NCI-H2029 (cell line): Measurements from ENCODE around the gene ADARB2.

Source experiments
- DNase-seq: peaks from one replicate; lab custom pipeline; 2025; lab: John Stamatoyannopoulos, UW

The ADARB2 gene

GRCh38 chr10:1735562-1735961 is 1.8 kb downstream of the ADARB2 start:
- no peak for DNase-seq

- DNase-seq: no peak
Observed at GRCh38 chr10:1734288-1734687, 3.0 kb downstream of the ADARB2 start.

- DNase-seq: no peak
Observed at GRCh38 chr10:1733720-1734119, 3.6 kb downstream of the ADARB2 start.

- DNase-seq: no peak
Observed at GRCh38 chr10:1732564-1732996, 4.7 kb downstream of the ADARB2 start.

DNA sequence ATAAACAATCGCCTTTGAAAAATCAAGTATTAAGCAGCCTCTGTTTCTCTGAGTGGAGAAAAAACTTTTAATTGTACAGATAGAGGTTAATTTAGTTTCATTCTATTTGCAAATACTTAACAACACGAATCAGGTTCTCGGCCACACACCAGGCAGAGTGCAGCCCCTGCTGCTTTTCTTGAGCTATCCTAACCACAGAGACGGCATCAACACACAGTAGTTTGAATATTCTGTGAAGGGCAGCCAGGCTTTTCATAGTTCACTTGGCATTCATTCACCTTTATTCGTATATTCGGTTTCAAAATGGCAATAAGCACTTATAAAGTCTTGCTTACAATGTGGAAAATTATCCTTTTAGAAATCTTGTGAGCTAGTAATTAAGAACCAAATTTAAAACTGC is 5.7 kb downstream of the ADARB2 start:
- no peak for DNase-seq

DNA sequence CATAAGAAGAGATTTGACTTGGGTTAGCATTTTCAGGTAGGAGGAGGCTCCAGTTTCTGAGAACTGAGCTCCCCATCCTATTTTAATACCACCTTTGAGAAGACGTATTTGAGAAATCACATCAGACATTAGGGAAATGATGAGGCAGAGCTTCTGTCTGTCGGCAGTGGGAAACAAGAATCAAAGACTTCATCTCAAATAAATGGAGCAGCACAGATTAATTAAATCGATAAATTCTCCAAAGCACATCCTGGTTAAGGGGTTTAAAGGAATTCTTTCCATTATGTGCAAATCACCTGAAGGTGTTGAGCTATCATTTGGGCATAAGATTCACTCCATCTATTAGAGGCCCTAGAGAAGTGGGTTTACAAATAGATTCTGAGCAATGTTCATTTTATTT is 7.6 kb downstream of the ADARB2 start:
- no peak for DNase-seq

GRCh38 chr10:1726861-1727260 is 10.5 kb downstream of the ADARB2 start:
- no peak for DNase-seq

DNA sequence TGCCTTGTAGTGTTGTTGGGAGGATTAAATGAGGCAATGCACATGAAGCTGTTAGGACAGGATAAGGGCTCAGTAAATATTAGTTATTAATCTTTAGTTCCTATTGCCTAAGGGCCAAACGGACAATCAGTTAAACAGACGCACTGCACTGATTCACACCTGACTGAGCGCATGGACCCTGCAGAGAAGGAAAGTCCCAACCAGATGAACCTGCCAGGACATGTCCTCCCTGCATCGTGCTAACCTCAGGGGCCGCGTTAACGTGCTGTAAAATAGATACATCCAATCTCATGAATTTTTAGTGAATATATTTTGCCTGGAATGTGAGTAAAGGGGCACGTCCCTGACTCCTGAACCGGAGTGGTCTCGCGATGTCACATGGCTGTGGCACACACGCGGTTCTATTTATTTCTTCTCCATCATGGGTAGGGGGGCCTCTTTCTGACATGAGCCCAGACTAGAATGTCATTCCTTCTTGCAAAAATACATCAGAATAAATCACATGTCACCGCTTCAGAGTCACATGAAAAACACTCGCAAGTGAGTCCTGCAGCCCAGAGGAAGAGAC is 12.3 kb downstream of the ADARB2 start:
- no peak for DNase-seq

DNA sequence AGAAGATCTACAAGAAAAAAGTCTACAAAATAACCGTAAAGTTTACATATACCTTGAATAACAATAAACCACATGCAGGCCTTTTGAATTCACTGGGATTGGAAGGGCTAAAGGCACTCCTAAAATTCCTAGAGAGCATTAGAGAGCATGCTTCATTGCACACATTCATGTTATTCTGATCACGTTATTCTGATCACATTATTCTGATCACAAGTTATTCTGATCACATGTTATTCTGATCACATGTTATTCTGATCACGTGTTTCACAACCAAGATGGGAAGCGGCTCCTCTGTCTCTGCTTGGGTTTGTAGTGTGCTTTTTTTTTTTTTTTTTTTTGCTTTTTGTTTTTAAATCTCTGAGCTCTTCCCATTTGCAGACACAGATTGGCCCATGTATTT is 20.5 kb downstream of the ADARB2 start:
- DNase-seq: no peak

GRCh38 chr10:1715821-1716220 is 21.5 kb downstream of the ADARB2 start:
- no peak for DNase-seq

DNA sequence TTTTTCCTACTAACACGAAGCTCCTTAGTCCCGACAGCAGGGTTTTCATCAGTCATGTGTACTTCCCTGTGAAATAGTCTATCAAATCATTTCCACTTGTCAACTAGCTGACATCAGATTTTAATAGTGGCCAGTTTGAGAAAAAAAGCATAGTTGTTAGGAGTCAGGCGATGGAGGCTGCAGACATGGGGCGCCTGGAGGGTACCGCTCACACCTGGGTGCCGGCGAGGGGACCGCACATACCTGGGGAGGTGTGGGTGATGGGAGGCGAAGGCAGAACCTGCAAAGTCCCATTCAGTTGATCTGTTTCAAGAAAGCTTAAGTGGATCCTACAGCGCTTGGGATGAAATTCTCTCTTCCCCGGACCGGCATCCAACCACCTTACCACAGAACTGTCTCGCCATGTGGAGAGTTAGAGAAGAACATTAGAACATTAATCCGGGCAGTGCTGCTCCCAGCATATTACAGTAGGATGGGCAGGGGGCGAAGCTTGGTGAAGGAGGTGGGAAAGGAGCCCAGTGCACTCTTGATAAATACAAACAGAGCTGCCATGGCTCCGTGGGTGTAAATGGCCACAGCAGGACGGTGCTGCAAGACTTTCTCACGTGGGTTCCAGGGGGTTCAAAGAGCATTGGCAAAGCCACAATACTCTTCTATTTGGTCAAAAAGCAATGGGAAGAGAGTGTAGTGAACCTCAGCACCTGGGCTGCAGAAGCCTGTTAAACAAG is 24.2 kb downstream of the ADARB2 start:
- DNase-seq: no peak

DNA sequence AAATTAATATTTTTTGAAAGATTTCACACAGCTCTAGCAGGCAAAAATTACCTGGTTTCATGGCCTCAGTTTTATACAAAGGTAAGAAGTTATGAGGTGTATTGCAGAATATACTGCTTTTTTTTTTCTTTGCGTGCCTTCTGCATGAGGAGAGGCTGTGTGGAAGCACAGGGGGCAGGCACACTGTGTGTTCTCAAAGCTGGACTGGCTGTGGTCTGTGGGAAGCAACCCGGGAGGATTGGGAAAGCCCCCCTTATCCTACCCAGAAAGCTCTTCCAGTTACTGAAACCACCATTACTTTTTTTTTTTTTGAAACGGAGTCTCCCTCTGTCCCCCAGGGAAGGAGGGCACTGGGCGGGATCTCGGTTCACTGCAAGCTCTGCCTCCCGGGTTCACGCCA is 25.0 kb downstream of the ADARB2 start:
- DNase-seq: no peak

DNA sequence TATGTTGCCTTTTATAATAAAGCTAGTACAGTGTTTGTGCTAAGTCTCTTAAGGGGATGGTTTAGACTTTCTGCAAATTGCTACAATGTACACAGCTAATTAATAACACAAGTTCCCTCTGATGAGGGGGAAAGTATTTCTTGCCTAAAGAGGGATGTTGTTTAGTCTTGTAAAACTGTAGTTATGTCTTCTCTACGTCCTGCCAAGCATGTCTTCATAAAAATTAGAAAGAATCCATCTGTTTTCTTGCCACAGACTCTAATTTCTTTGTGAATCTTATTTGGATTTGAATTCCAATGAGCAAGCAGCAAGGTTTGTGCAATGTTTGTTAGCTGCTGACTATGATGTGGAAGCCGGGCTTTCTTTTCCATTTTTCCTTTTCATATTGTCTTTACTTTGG is 28.2 kb downstream of the ADARB2 start:
- DNase-seq: no peak

- DNase-seq: no peak
Observed at GRCh38 chr10:1708746-1709145, 28.6 kb downstream of the ADARB2 start.

GRCh38 chr10:1706711-1707110 is 30.6 kb downstream of the ADARB2 start:
- no peak for DNase-seq

- DNase-seq: no peak
Observed at GRCh38 chr10:1706256-1706655, 31.1 kb downstream of the ADARB2 start.

GRCh38 chr10:1698185-1698584 is 39.1 kb downstream of the ADARB2 start:
- no peak for DNase-seq

DNA sequence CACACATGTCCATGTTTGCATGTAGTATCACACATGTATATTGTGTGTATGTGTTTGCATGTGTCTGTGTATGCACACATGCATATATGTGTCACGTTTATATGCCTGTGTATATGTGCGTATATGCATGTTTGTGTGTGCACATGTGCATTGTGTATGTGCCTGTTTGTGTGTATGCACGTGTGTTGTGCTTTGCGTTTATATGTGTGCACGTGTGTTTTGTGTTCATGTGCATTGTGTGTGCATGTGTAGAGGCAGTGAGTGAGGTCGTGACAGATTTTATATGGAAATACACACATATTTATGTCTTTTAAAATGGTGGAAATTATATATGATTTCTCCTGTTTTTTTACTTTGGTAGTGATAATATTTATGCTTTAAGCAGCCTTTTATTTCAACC is 41.2 kb downstream of the ADARB2 start:
- no peak for DNase-seq

DNA sequence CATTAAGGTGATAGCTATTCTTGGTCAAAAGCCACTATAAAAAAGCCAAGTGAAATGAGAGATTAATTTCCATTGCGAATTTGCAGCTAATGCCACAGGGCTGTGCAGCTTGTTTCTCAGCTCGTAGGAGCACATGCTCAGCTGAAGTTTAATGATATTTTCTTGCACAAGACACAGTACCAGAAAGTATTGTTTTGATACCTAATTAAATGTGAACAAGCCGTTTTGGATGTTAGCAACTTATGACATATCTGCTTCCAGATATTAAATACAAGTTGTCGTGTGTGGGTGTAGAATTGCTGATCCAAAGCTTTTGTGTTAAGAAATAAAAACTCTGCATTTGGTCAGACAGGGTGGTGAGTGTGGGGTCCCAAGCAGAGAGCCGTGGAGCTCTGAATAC is 47.2 kb downstream of the ADARB2 start:
- DNase-seq: no peak

DNA sequence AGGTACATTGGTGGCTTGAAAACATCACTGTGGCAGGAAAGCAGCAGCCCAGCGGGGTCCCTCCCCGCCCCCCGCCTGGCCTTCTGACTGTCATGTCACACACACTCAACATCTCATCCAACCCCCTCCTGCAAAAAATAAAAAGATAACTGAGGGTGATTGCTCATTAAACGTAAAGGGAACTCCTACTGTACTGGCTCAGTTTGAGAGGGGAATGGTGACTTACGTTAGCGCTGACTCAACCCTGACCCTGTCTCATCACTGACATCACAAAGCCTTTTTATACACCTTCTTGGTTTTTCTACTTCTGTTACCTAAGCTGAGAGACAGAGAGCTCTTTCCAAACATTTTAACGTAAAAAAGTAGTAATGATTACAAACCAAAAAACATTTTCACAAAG is 48.8 kb downstream of the ADARB2 start:
- DNase-seq: no peak

- no peak for DNase-seq
Observed at GRCh38 chr10:1687623-1688150, 49.6 kb downstream of the ADARB2 start.

GRCh38 chr10:1687190-1687589 is 50.1 kb downstream of the ADARB2 start:
- no peak for DNase-seq

- no peak for DNase-seq
Observed at GRCh38 chr10:1686491-1686749, 50.9 kb downstream of the ADARB2 start.
